GM21723 (cell line): Measurements from ENCODE around the gene BASP1.

Experiments used
- ATAC-seq: cut with Tn5 transposase; IDR thresholded peaks from one replicate; pipeline ENCODE4 v1.9.1; 2021; ENCODE audit warnings: mild to moderate bottlenecking, moderate library complexity; ENCODE audit not compliant: unreplicated experiment

BASP1 gene

GRCh38 chr5:17217493-17218352 is at the start of gene BASP1:
Gene BASP1 (plus strand): TSS chr5:17217631. CDS start chr5:17275217, 57,586 bp downstream.
- ATAC-seq, result peak; percentile 41

- ATAC-seq, result no peak
Observed at GRCh38 chr5:17169507-17169906, 47.9 kb upstream of the BASP1 start.

GRCh38 chr5:17172791-17173190 is 44.6 kb upstream of the BASP1 start:
- no peak for ATAC-seq

- no peak for ATAC-seq
Observed at GRCh38 chr5:17174965-17175364, 42.5 kb upstream of the BASP1 start.

GRCh38 chr5:17177501-17178372 is 39.7 kb upstream of the BASP1 start:
- no peak for ATAC-seq

- no peak for ATAC-seq
Observed at GRCh38 chr5:17178373-17178675, 39.1 kb upstream of the BASP1 start.

- no peak for ATAC-seq
Observed at GRCh38 chr5:17180330-17180843, 37.0 kb upstream of the BASP1 start.

- no peak for ATAC-seq
Observed at GRCh38 chr5:17180864-17181723, 36.3 kb upstream of the BASP1 start.

- ATAC-seq, result no peak
Observed at GRCh38 chr5:17182494-17182893, 34.9 kb upstream of the BASP1 start.

- no peak for ATAC-seq
Observed at GRCh38 chr5:17182981-17183380, 34.5 kb upstream of the BASP1 start.

- ATAC-seq, result no peak
Observed at GRCh38 chr5:17183831-17184230, 33.6 kb upstream of the BASP1 start.

GRCh38 chr5:17184588-17184987 is 32.8 kb upstream of the BASP1 start:
- ATAC-seq, result no peak

GRCh38 chr5:17185349-17185748 is 32.1 kb upstream of the BASP1 start:
- no peak for ATAC-seq

- no peak for ATAC-seq
Observed at GRCh38 chr5:17185773-17186172, 31.7 kb upstream of the BASP1 start.

GRCh38 chr5:17186256-17186655 is 31.2 kb upstream of the BASP1 start:
- no peak for ATAC-seq

GRCh38 chr5:17187011-17187785 is 30.2 kb upstream of the BASP1 start:
- no peak for ATAC-seq

- no peak for ATAC-seq
Observed at GRCh38 chr5:17187786-17188170, 29.7 kb upstream of the BASP1 start.

GRCh38 chr5:17189381-17190036 is 27.9 kb upstream of the BASP1 start:
- peak; percentile 76 for ATAC-seq

- peak; percentile 69 for ATAC-seq
Observed at GRCh38 chr5:17190242-17190778, 27.1 kb upstream of the BASP1 start.
